SK-N-SH (cell line): Measurements from ENCODE around the gene ERLEC1. TPM values are rescaled to one million over a fixed set of nuclear protein-coding genes. Genes with fewer than 3 reads are reported as not detected.

Experiments used
- CTCF ChIA-PET: fragments of 300-600, 350-600 bp; formaldehyde crosslinking; extraction: SDS; loops from one replicate; lab custom pipeline; 2021; lab: Yijun Ruan, JAX
- POLR2A ChIA-PET: fragments of 350-600 bp; sonication (Branson Sonifier 250); formaldehyde crosslinking; extraction: SDS; loops from one replicate; lab custom pipeline; 2020; ENCODE audit warnings: antibody characterized with exemption, inconsistent platforms; lab: Yijun Ruan, JAX
- DNase-seq: peaks from one replicate; pipeline ENCODE4 v3.0.0; 2012
- H2AFZ ChIP-seq: fragments of 200-600 bp; sonication (generic); 2 replicates; pipeline ENCODE4 v1.8.1; 2016; ENCODE audit warnings: antibody characterized with exemption, mild to moderate bottlenecking, low read depth
- H3F3A ChIP-seq: fragments of 200-600 bp; sonication (generic); replicated peaks from 2 replicates; pipeline ENCODE3; 2016; ENCODE audit warnings: antibody characterized with exemption, mild to moderate bottlenecking; ENCODE audit not compliant: insufficient read depth
- H3K27ac ChIP-seq, 2 experiments: fragments of 200-500 bp in 1 of 2; fragments of 200-600 bp in 1 of 2; sonication (Bioruptor generic) in 1 of 2; sonication (generic), shearing (Covaris generic) in 1 of 2; 2 replicates each; pipeline versions ENCODE4 v1.5.1 to v1.6.1; 2014 to 2016; ENCODE audit warnings: low read depth in 2 of 2, inconsistent platforms in 1 of 2, low read length in 1 of 2, mild to moderate bottlenecking in 1 of 2, mixed read lengths in 1 of 2
- H3K27me3 ChIP-seq: fragments of 200-600 bp; sonication (generic), shearing (Covaris generic); 2 replicates; pipeline ENCODE4 v1.6.1; 2016; ENCODE audit warnings: mixed run types; ENCODE audit not compliant: insufficient read depth
- H3K36me3 ChIP-seq, 2 experiments: fragments of 200-500 bp in 1 of 2; fragments of 200-600 bp in 1 of 2; sonication (Bioruptor generic) in 1 of 2; sonication (generic) in 1 of 2; replicated peaks in 1 of 2; 2 replicates each; pipeline versions ENCODE3 to v1.5.1; 2014 to 2016; ENCODE audit warnings: low read length in 1 of 2, mild to moderate bottlenecking in 1 of 2; ENCODE audit not compliant: insufficient read depth in 2 of 2, control insufficient read depth in 1 of 2
- H3K4me1 ChIP-seq, 2 experiments: fragments of 200-500 bp in 1 of 2; fragments of 200-600 bp in 1 of 2; sonication (Bioruptor generic) in 1 of 2; sonication (generic), shearing (Covaris generic) in 1 of 2; 2 replicates each; pipeline versions ENCODE4 v1.5.1 to v1.6.1; 2014 to 2016; ENCODE audit warnings: low read depth in 1 of 2, low read length in 1 of 2, mixed run types in 1 of 2; ENCODE audit not compliant: insufficient read depth in 2 of 2, control insufficient read depth in 1 of 2
- H3K4me2 ChIP-seq: fragments of 200-600 bp; sonication (generic), shearing (Covaris generic); 2 replicates; pipeline ENCODE4 v1.6.1; 2017; ENCODE audit warnings: mixed run types
- H3K4me3 ChIP-seq, 2 experiments: fragments of 200-500 bp in 1 of 2; fragments of 200-600 bp in 1 of 2; sonication (Bioruptor generic) in 1 of 2; sonication (generic), shearing (Covaris generic) in 1 of 2; 2 replicates each; pipeline versions ENCODE4 v1.5.1 to v1.8.1; 2014 to 2016; ENCODE audit warnings: low read depth in 2 of 2, inconsistent platforms in 1 of 2, low read length in 1 of 2, mild to moderate bottlenecking in 1 of 2, mixed read lengths in 1 of 2, moderate library complexity in 1 of 2
- H3K79me2 ChIP-seq: fragments of 200-600 bp; sonication (generic); 2 replicates; pipeline ENCODE4 v1.8.1; 2017; ENCODE audit warnings: mild to moderate bottlenecking; ENCODE audit not compliant: insufficient read depth
- H3K9ac ChIP-seq: fragments of 200-600 bp; sonication (generic); 2 replicates; pipeline ENCODE4 v1.6.1; 2017; ENCODE audit warnings: mixed run types
- H3K9me2 ChIP-seq: fragments of 200-600 bp; sonication (generic); 2 replicates; pipeline ENCODE4 v1.6.1; 2017; ENCODE audit warnings: mixed run types
- H3K9me3 ChIP-seq: fragments of 200-600 bp; sonication (generic); 2 replicates; pipeline ENCODE4 v1.6.1; 2017; ENCODE audit warnings: mixed run types, mild to moderate bottlenecking, moderate library complexity
- H4K20me1 ChIP-seq: fragments of 200-600 bp; sonication (generic); 2 replicates; pipeline ENCODE4 v1.6.1; 2017; ENCODE audit warnings: mild to moderate bottlenecking, mixed run types; ENCODE audit not compliant: insufficient read depth
- CHD2 ChIP-seq: fragments of 150-350 bp; IDR thresholded peaks from 2 replicates; pipeline ENCODE4 v1.6.1; 2018; ENCODE audit warnings: low read length; ENCODE audit not compliant: partially characterized antibody
- CTCF ChIP-seq: fragments of 200-600 bp; sonication (generic); IDR thresholded peaks from 2 replicates; pipeline ENCODE4 v1.6.1; 2017; ENCODE audit warnings: antibody characterized with exemption, mild to moderate bottlenecking, moderate library complexity
- EP300 ChIP-seq, 2 experiments: IDR thresholded peaks; 2 replicates each; pipeline versions ENCODE4 v1.4.0 to v1.6.1; 2012; ENCODE audit warnings: borderline replicate concordance in 1 of 2, low read depth in 1 of 2, low read length in 1 of 2
- GABPA ChIP-seq: IDR thresholded peaks from 2 replicates; pipeline ENCODE4 v1.4.0; 2012; ENCODE audit warnings: low read depth, mild to moderate bottlenecking
- GATA2 ChIP-seq: sonication (generic); formaldehyde crosslinking; IDR thresholded peaks from 2 replicates; pipeline ENCODE4 v1.5.0; 2020; ENCODE audit warnings: mild to moderate bottlenecking, missing genetic modification reagents
- MXI1 ChIP-seq: IDR thresholded peaks from 2 replicates; pipeline ENCODE4 v1.6.1; 2012; ENCODE audit warnings: mild to moderate bottlenecking, low read depth, low read length, improper control_type of control experiment
- PBX3 ChIP-seq: IDR thresholded peaks from 2 replicates; pipeline ENCODE4; 2012
- RCOR1 ChIP-seq: fragments of 150-350 bp; IDR thresholded peaks from 2 replicates; pipeline ENCODE4 v1.6.1; 2017; ENCODE audit warnings: antibody characterized with exemption, low read length
- REST ChIP-seq: IDR thresholded peaks from 2 replicates; pipeline ENCODE4 v1.6.1; 2012; ENCODE audit warnings: mild to moderate bottlenecking, low read depth, low read length, moderate library complexity
- RFX5 ChIP-seq: IDR thresholded peaks from 2 replicates; pipeline ENCODE4 v1.6.1; 2012; ENCODE audit warnings: mild to moderate bottlenecking, improper control_type of control experiment, low read length
- TCF12 ChIP-seq: IDR thresholded peaks from 2 replicates; pipeline ENCODE4 v1.4.0; 2012
- ZBTB33 ChIP-seq: IDR thresholded peaks from 2 replicates; pipeline ENCODE4 v1.4.0; 2012; ENCODE audit warnings: low read depth, borderline replicate concordance
- WGBS: methylation state at CpG from one replicate; pipeline ENCODE4 v1.1.6; 2017; ENCODE audit warnings: low lambda C conversion rate; 5-methylcytosine and 5-hydroxymethylcytosine counted together
- polyA plus RNA-seq, 3 experiments: library from polyadenylated mRNA; depleted of rRNA; stranded (reverse); fragments of >200 nt; gene quantifications; 2 replicates each; pipeline ENCODE4 v1.2.3, GENCODE V29; 2012

The ERLEC1 gene
- polyA plus RNA-seq, 1 of the 3 experiments (the other 2 are of a cell fraction): 61.7 TPM

GRCh38 chr2:53861824-53862223 is 75.0 kb downstream of the ERLEC1 start:
- Histone ChIP-seq H3K27ac (no peak overlapping the region), H3K4me2 (no peak overlapping the region), H3F3A (no peaks in the 10 kb centered on the region), H3K36me3 (peaks cover 39 to 43% of the 10 kb centered on the region in 2 experiments), H3K4me1 (peaks cover 0 to 4% of the 10 kb centered on the region in 2 experiments; a peak in 2 of 4 replicates), H3K9me3 (no peaks in the 10 kb centered on the region), H3K4me3 (no peak overlapping the region), H3K79me2 (no peaks in the 10 kb centered on the region), H4K20me1 (no peaks in the 10 kb centered on the region), H2AFZ (no peak overlapping the region), H3K27me3 (no peaks in the 10 kb centered on the region), H3K9me2 (no peaks in the 10 kb centered on the region), H3K9ac (no peak overlapping the region)
- no peak for TF ChIP-seq REST
- TF ChIP-seq RFX5: no peak
- no peak for TF ChIP-seq ZBTB33
- no peak for TF ChIP-seq GABPA
- 93% methylated on average over 5 of the region's 5 CpGs for WGBS
- POLR2A ChIA-PET: no interaction called here
- CTCF ChIA-PET: interaction anchor here (0.8 to 1.3 kb wide), 2 partner anchors 10 to 12 kb away, joined by 3 to 4 read pairs; no protein-coding TSS in a partner anchor
- no peak for DNase-seq

- CTCF ChIA-PET: interaction anchor here (0.7 kb wide), 1 partner anchor 8 kb away, joined by 3 read pairs; no protein-coding TSS in a partner anchor
- Histone ChIP-seq H3K79me2 (no peaks in the 10 kb centered on the region), H3K36me3 (peaks cover 49 to 52% of the 10 kb centered on the region in 2 experiments), H3K9me2 (no peaks in the 10 kb centered on the region), H4K20me1 (no peaks in the 10 kb centered on the region), H3F3A (no peaks in the 10 kb centered on the region), H3K9ac (no peak overlapping the region), H3K27me3 (no peaks in the 10 kb centered on the region), H3K9me3 (no peaks in the 10 kb centered on the region), H3K4me2 (no peak overlapping the region), H3K4me3 (no peak overlapping the region), H3K27ac (peak overlapping the region in 1 of 2 experiments; percentile 53; a peak in 1 of 4 replicates), H3K4me1 (peaks cover 0 to 4% of the 10 kb centered on the region in 2 experiments; a peak in 2 of 4 replicates), H2AFZ (no peak overlapping the region)
- POLR2A ChIA-PET: no interaction called here
- WGBS: 84% methylated on average over 6 of the region's 6 CpGs
- DNase-seq: peak; percentile 60
- TF ChIP-seq MXI1 (0 out of 2 replicates have a peak, but pooled peaks have one; percentile 25), CTCF (no peak), GATA2 (CRISPR knock-in tag) (peak; percentile 63), EP300 (IDR thresholded peaks at IDR 0.05; ENCODE audit: borderline replicate concordance in 1 of 2, low read depth in 1 of 2, low read length in 1 of 2) (peak in 1 of 2 experiments; percentile 69; a peak in 2 of 4 replicates), PBX3 (no peak), TCF12 (no peak), CHD2 (peak; percentile 46), RCOR1 (peak; percentile 70)
Observed at GRCh38 chr2:53863538-53864227, 76.8 kb downstream of the ERLEC1 start.
